ENCODE measurements around the gene ABCC2. TPM values are rescaled to one million over a fixed set of nuclear protein-coding genes. Genes with fewer than 3 reads are reported as not detected.

ABCC2 gene
- total and polyA plus RNA-seq, 9 of the 15 experiments (the other 6 are each of a cell fraction or from before 2014, with no cell fraction given) = 0.03 to 0.18 (median 0.10) TPM; not detected in 1

GRCh38 chr10:99775850-99776249 is 6.6 kb upstream of the ABCC2 start (continued):
- no peak for TF ChIP-seq IRF1 (CRISPR knock-in tag; IDR thresholded peaks at IDR 0.05; ENCODE audit: borderline replicate concordance)
- TF ChIP-seq EHMT2 (IDR thresholded peaks at IDR 0.05) = peak; percentile 74
- no peak for TF ChIP-seq NFATC3 (IDR thresholded peaks at IDR 0.05)
- no peak for TF ChIP-seq ARID3B (CRISPR knock-in tag; IDR thresholded peaks at IDR 0.05; ENCODE audit: borderline replicate concordance)
- TF ChIP-seq HNRNPLL (IDR thresholded peaks at IDR 0.05; ENCODE audit: low read depth, low read length, poor library complexity, severe bottlenecking) = no peak
- no peak for TF ChIP-seq MYNN (IDR thresholded peaks at IDR 0.05)
- TF ChIP-seq MYNN (CRISPR knock-in tag; IDR thresholded peaks at IDR 0.05) = no peak
- no peak for TF ChIP-seq GTF2A2 (tag; IDR thresholded peaks at IDR 0.05)
- TF ChIP-seq BRD9 (IDR thresholded peaks at IDR 0.05; ENCODE audit: low read depth, partially characterized antibody) = no peak
- TF ChIP-seq ARNT (IDR thresholded peaks at IDR 0.05) = no peak
- TF ChIP-seq ZZZ3 (IDR thresholded peaks at IDR 0.05) = no peak
- no peak for TF ChIP-seq NFIX (CRISPR knock-in tag; IDR thresholded peaks at IDR 0.05; ENCODE audit: low read depth)
- TF ChIP-seq FOXK2 (conservative IDR thresholded peaks at IDR 0.05 in 1 of 2, IDR thresholded peaks at IDR 0.05 in 1 of 2; ENCODE audit: low read depth in 2 of 2) = no peak
- TF ChIP-seq JUNB (CRISPR knock-in tag; conservative IDR thresholded peaks at IDR 0.05) = 0 out of 2 replicates have a peak, but pooled peaks have one; percentile 13
- no peak for TF ChIP-seq ZNF280A (IDR thresholded peaks at IDR 0.05; ENCODE audit: low read depth, partially characterized antibody)
- TF ChIP-seq ZNF778 (CRISPR knock-in tag; IDR thresholded peaks at IDR 0.05) = no peak
- no peak for TF ChIP-seq BCOR (IDR thresholded peaks at IDR 0.05)
- TF ChIP-seq MITF (IDR thresholded peaks at IDR 0.05) = no peak
- TF ChIP-seq TRIM24 (IDR thresholded peaks at IDR 0.05) = peak; percentile 75 to 78
- no peak for TF ChIP-seq ZNF174 (CRISPR knock-in tag; IDR thresholded peaks at IDR 0.05)
- no peak for TF ChIP-seq BMI1 (IDR thresholded peaks at IDR 0.05; ENCODE audit: low read length)
- no peak for TF ChIP-seq ZNF668 (CRISPR knock-in tag; IDR thresholded peaks at IDR 0.05)
- TF ChIP-seq HES1 (IDR thresholded peaks at IDR 0.05; ENCODE audit: low read depth) = no peak
- TF ChIP-seq BACH1 (tag; IDR thresholded peaks at IDR 0.05) = peak; percentile 92
